ENCODE results near the gene MED25. TPM values are rescaled to one million over a fixed set of nuclear protein-coding genes. Genes with fewer than 3 reads are reported as not detected.

MED25 gene
- total RNA-seq, 1 experiment from 2014 or later, result 93.0 TPM

GRCh38 chr19:49855277-49855675 is 37.2 kb downstream of the MED25 start:
- intact Hi-C loops (cut with micrococcal nuclease; ENCODE audit: unreplicated experiment), result no loop called here
- CTCF ChIA-PET, result no interaction called here
- TF ChIP-seq CTCF (conservative IDR thresholded peaks at IDR 0.05; ENCODE audit: low read depth, low read length), result no peak
- no peak for TF ChIP-seq EZH2 (IDR thresholded peaks at IDR 0.05; ENCODE audit: borderline replicate concordance, low read depth, low read length, poor library complexity, severe bottlenecking)
- Histone ChIP-seq H3K27me3 (replicated peaks; ENCODE audit: insufficient read depth, low read depth, low read length, poor library complexity) (no peaks in the 10 kb centered on the region), H3K36me3 (ENCODE audit: insufficient read depth, low read length, poor library complexity, severe bottlenecking) (peaks cover 55% of the 10 kb centered on the region), H3K27ac (ENCODE audit: low read depth, low read length, poor library complexity, severe bottlenecking) (no peak overlapping the region), H3K4me1 (ENCODE audit: insufficient read depth, low read length, poor library complexity, severe bottlenecking) (peaks cover 14% of the 10 kb centered on the region), H3K4me3 (ENCODE audit: low read depth, low read length, poor library complexity, severe bottlenecking) (no peak overlapping the region), H3K9me3 (ENCODE audit: low read depth, low read length, poor library complexity, severe bottlenecking) (no peaks in the 10 kb centered on the region)
- no peak for DNase-seq (ENCODE audit: low spot score)
- POLR2A ChIA-PET (ENCODE audit: low non-redundant PET), result no interaction called here
- BruUV-seq (replicated peaks), result no TSS peak

DNA sequence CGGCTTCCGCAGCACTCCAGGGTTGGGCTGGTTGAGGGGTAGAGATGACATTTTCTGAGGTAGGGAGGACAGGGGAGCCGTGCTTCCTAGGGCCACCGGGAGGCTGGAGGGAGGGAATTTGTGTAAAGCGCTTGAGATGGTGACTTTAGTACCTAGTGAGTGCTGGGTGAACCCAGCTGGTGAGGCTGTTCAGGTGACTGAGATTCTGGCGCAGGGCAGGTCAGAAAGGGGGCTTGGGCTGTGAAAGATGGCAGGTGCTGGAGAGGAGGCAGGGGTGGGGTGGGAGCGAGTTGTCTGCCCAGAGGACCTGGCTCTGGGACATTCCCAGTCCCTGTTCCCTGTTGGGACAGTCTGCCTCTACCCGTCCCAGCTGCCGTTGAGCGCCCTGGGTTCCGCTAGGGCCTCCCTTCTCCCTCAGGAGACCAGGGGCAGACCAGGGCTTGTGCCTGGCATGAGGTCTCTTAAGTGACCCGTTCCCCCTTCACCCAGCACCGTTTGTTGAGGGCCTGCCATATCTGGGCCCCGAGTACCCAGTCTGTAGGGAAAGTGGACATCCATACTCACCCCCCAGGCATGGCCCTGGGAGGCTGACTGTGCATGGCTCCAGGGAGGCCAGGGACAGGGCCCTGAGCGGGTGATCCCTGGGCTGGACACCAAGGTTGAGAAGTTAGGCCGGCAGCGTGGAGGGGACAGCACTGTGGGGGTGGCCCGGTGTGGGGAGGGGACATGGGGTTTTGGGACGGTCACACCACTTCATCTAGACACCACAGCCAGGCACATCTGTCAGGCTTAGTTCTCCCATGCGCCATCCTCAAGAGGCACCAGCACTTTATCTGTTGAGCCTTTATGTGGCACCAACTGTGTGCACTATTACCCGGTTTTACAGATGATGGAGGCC is 37.8 kb downstream of the MED25 start:
- Histone ChIP-seq H3K27ac (ENCODE audit: low read depth, low read length, poor library complexity, severe bottlenecking) (no peak overlapping the region), H3K9me3 (ENCODE audit: low read depth, low read length, poor library complexity, severe bottlenecking) (no peaks in the 10 kb centered on the region), H3K36me3 (ENCODE audit: insufficient read depth, low read length, poor library complexity, severe bottlenecking) (peaks cover 61% of the 10 kb centered on the region), H3K27me3 (replicated peaks; ENCODE audit: insufficient read depth, low read depth, low read length, poor library complexity) (no peaks in the 10 kb centered on the region), H3K4me1 (ENCODE audit: insufficient read depth, low read length, poor library complexity, severe bottlenecking) (peaks cover 17% of the 10 kb centered on the region), H3K4me3 (ENCODE audit: low read depth, low read length, poor library complexity, severe bottlenecking) (no peak overlapping the region)
- no peak for TF ChIP-seq EZH2 (IDR thresholded peaks at IDR 0.05; ENCODE audit: borderline replicate concordance, low read depth, low read length, poor library complexity, severe bottlenecking)
- TF ChIP-seq CTCF (conservative IDR thresholded peaks at IDR 0.05; ENCODE audit: low read depth, low read length), result no peak
- no peak for DNase-seq (ENCODE audit: low spot score)
- BruUV-seq (replicated peaks), result no TSS peak
- POLR2A ChIA-PET (ENCODE audit: low non-redundant PET), result no interaction called here
- CTCF ChIA-PET, result no interaction called here
- intact Hi-C loops (cut with micrococcal nuclease; ENCODE audit: unreplicated experiment), result no loop called here

DNA sequence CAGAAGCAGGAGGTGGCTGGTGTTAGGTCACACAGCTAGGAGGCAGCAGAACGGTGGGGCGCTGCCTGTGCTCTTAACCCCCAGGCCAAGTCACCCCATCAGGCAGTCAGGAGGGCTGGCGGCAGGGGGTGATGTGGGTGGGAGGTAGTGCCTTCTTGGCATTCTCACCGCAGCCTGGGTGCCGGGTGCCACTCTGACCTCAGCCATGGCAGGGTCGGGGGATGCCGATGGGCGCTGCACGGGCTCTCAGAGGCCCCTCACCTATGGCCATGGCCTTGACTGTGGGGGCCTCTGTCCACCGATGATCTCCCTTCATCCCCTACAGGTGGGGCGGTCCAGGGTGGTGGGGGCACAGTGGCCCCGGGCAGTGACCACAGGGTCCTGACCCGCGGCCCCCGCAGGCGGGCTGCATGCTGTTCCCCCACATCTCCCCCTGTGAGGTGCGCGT is 38.5 kb downstream of the MED25 start:
- TF ChIP-seq CTCF (conservative IDR thresholded peaks at IDR 0.05; ENCODE audit: low read depth, low read length) (no peak), EZH2 (IDR thresholded peaks at IDR 0.05; ENCODE audit: borderline replicate concordance, low read depth, low read length, poor library complexity, severe bottlenecking) (no peak)
- CTCF ChIA-PET, result no interaction called here
- H3K4me1 ChIP-seq (ENCODE audit: insufficient read depth, low read length, poor library complexity, severe bottlenecking), result peaks cover 18% of the 10 kb centered on the region
- H3K4me3 ChIP-seq (ENCODE audit: low read depth, low read length, poor library complexity, severe bottlenecking), result no peak overlapping the region
- peaks cover 68% of the 10 kb centered on the region for H3K36me3 ChIP-seq (ENCODE audit: insufficient read depth, low read length, poor library complexity, severe bottlenecking)
- intact Hi-C loops (cut with micrococcal nuclease; ENCODE audit: unreplicated experiment), result no loop called here
- no peaks in the 10 kb centered on the region for H3K27me3 ChIP-seq (replicated peaks; ENCODE audit: insufficient read depth, low read depth, low read length, poor library complexity)
- POLR2A ChIA-PET (ENCODE audit: low non-redundant PET), result no interaction called here
- BruUV-seq (replicated peaks), result no TSS peak
- H3K27ac ChIP-seq (ENCODE audit: low read depth, low read length, poor library complexity, severe bottlenecking), result no peak overlapping the region
- no peaks in the 10 kb centered on the region for H3K9me3 ChIP-seq (ENCODE audit: low read depth, low read length, poor library complexity, severe bottlenecking)
- DNase-seq (ENCODE audit: low spot score), result no peak
